Stimulated activated CD4-positive, alpha-beta T cell treated with anti-CD3 and anti-CD28 coated beads, Interleukin-4, amount 100 ng/mL, for 24 hours (primary cell): Measurements from ENCODE around the gene BRD9.
A peak's percentile ranks its signal among the peaks of the same experiment; 100 is the strongest.
"Not testable (repeated sequence)": the region's sequence is repeated elsewhere in the genome, so short reads cannot be mapped to it uniquely, and the experiment has no call there.

ENCODE experiments used
- DNase-seq: peaks from one replicate; pipeline ENCODE4 v3.0.0-alpha.2; 2020

Gene BRD9

GRCh38 chr5:902129-902916, 9.7 kb upstream of the BRD9 start:
- DNase-seq: no peak

DNA sequence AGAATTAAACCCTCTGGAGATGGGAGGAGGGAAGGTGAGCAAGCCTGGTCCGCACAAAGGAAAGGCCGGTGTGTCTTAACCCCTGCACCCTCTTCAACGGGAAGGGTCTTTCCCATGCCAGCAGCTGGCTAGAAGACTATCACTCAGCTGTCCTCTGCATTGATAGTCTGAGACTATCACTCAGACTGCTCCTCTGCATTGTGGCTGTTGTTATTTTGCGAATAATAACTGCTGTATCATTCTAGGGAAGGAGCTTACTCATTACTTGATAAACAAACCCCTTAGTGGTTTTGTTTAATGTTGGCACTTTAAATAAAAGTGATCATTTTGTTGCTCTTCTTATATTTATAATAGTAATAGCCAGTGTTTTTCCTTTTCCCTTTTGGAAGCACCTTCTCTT, 8.2 kb upstream of the BRD9 start:
- DNase-seq: no peak

DNA sequence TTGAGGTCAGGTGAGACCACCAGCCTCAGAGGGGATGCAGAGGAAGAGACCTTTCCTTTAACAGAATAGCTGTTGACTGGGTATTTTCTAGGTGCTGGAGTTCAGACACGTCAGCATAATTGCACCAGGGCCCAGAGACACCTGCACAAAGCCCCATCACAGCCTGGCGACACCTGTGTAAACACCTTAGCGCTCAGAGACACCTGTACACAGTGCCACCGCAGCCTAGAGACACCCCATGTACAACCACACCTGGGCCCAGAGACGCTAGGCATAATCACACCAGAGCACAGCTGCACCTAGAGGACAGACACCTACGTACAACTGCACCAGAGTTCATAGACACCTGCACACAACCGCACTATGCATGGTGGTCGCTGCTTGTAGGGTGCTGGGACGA, 1.1 kb upstream of the BRD9 start:
- DNase-seq: no peak

- DNase-seq: no peak
Observed at GRCh38 chr5:893137-893506, 521 bp upstream of the BRD9 start.

- peak; percentile 9 for DNase-seq
Observed at GRCh38 chr5:891837-892393, 686 bp downstream of the BRD9 start.

GRCh38 chr5:891117-891836, 1.3 kb downstream of the BRD9 start:
- DNase-seq: no peak

- no peak for DNase-seq
Observed at GRCh38 chr5:889075-889710, 3.4 kb downstream of the BRD9 start.

DNA sequence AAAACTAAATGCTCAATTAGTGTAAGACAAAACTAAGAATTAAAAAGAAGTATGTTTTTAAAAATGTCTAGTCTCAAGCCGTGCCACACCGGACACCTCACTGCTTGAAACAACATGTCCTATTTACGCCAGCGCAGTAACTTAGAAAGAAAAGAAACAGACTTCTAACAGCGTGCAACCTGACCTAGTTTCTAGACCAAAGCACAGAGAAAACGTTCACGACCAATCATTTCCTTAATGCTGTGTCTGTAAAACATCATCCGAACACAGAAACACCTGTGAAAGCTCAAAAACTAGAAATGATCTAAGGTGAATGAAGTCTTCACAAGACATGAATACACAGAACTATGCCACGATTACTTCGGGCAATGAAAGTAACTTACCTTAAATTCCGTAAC, 4.0 kb downstream of the BRD9 start:
- DNase-seq: no peak

DNA sequence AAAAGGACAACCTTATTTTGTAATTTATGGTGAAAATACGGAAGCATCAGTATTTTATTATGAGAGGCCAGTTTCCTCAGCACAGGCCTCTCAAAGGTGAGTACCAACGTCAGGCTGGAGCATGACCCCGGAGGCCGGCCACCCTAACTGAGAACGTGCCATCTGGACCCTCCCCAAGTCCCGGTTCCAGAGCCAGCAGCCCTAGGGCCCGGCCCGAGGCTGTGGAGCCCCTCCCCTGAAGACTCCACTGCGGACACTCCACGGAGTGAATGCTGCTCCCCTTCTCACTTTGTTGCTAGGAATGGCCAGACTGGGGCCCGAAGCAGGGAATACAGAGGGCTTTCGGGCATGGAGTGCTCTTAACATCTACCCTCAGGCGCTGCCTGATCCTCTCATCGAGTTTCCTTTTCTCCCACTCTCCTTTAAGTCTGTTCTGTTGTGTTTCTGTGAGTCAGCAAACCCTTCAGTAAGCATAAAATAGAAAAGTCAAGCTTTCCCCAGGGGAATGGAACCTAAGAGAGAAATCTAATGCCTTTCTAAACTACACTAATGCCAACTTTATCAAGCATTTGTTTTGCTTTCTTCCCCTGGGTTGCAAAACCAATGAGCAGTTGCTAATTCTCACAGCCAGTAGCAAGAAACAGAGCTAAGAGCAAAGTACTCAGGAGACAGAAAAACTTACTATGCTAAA, 4.5 kb downstream of the BRD9 start:
- DNase-seq: no peak

GRCh38 chr5:886716-887325, 5.8 kb downstream of the BRD9 start:
- no peak for DNase-seq

- no peak for DNase-seq
Observed at GRCh38 chr5:886036-886435, 6.6 kb downstream of the BRD9 start.

DNA sequence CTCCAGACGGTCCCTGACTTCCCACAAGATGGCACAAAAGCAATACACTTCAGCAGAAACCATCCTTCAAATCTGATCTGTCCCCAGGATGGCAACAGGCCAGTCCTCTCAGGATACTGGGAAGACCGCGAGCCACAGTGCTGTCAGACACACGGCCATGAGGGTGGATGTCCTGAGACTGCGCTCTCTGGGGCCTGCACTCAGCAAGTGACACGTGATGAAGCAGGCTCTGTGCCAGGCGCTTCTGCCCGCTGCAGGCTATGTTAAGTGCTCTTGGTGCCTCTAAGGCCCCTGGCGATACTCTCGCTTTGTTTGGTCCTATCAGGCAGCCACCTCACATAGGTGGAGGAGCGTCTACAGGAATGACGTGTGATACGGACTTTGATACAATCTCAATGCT, 7.1 kb downstream of the BRD9 start:
- no peak for DNase-seq

GRCh38 chr5:885127-885442, 7.5 kb downstream of the BRD9 start:
- DNase-seq: no peak

- DNase-seq: no peak
Observed at GRCh38 chr5:884345-885126, 8.1 kb downstream of the BRD9 start.

DNA sequence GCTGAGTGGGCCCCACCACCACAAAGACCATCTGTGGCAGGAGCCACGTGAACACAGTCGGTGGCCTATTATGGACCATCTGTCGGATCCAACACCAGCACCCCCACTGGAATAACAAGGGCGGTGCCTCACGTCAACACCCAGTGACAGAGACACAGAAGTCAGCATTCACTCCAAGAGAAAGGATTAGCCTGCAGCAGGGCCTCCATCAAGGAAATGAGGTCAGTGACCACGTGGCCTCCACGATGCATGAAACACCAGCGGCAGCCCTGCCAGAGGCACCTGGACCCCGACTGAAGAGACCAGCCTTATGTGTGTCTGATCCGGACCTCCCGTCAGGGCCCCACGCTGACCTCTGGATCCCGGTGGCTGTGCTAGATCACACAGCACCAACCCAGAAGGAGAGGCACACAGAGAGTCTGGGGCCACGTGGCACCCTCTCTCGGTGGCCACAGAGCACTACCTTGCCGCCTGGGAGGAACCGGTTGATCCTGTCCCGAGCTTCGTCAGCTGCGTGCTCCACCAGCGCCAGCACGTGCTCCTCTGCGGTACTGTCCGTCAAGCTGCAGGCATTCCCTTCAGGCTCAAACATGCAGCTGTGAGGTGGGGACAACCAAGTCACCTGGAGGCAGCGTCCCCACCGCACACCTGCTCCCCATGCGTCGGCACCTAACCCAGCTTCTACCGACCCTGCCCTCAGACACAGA, 9.0 kb downstream of the BRD9 start:
- no peak for DNase-seq

- DNase-seq: no peak
Observed at GRCh38 chr5:882253-883183, 10.1 kb downstream of the BRD9 start.

- DNase-seq: no peak
Observed at GRCh38 chr5:881551-881935, 11.1 kb downstream of the BRD9 start.

DNA sequence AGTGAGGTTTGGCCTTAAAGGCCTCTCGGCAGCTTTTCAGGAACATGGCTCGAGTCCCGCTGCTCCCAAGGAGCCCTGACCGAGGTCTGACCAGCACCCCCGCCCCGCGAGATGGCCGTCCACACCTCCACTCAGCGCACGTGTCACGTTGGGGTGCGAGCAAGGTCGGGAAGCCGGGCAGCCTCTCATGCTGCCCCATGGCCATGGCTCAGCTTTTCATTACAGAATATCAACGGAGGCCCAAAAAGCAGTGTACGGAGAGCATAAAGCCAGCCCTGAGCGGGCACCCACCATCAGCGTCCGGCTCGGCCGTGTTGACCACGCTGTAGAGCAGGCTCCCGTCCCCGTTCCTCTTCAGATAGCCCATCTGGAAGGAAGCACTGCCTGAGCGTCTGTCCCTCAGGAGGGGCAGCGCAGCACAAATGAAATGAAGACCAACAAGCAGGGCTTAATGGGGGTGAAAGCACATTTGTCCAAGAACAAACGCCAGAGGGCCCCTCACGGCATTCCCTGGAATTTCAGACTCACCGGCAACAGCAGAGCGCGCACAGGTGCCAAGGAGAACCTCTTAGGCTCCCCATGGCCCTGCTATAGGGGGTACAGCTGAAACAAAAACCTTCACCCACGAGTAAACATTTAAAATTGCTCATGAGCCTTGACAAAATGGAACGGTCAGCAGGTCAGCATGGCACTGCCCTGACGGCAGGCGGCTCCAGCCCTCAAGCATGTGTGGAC, 11.6 kb downstream of the BRD9 start:
- DNase-seq: no peak

GRCh38 chr5:878677-879076, 13.9 kb downstream of the BRD9 start:
- not testable (repeated sequence) for DNase-seq

DNA sequence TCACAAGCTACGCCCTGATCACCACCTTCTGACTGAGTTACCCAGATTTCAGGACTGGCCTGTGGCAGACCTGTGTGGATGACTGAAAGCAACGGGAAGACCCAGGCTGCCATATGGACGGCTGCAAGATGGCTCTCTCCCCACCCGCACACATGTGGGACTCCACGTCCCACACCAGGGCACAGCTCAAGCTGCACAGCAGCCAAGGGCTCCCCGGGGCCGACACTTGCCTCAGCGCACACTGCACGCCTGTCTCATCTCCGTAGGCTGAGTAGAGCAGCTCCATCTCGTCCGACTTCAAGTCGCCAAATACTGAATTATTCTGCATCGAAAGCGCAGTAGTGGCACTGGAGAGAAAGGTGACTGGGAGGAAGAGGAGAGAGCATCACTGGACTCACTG, 14.5 kb downstream of the BRD9 start:
- no peak for DNase-seq
